ENCODE data around the gene DNPH1.

GRCh38 chr6:43222418-43223059 lies 6.7 kb downstream of the DNPH1 start:
- TF ChIP-seq CTCF (IDR thresholded peaks at IDR 0.05) (no peak), POLR2A (IDR thresholded peaks at IDR 0.05) (no peak)

All from body of pancreas (tissue), 4 donors.